GM12872 (cell line): ENCODE results near the gene TAF1C.

ENCODE experiments used
- CTCF ChIP-seq: IDR thresholded peaks from 3 replicates; pipeline ENCODE4 v1.5.1; 2011; ENCODE audit warnings: low read depth, mild to moderate bottlenecking, low read length, moderate library complexity; ENCODE audit not compliant: insufficient read depth

TAF1C gene

DNA sequence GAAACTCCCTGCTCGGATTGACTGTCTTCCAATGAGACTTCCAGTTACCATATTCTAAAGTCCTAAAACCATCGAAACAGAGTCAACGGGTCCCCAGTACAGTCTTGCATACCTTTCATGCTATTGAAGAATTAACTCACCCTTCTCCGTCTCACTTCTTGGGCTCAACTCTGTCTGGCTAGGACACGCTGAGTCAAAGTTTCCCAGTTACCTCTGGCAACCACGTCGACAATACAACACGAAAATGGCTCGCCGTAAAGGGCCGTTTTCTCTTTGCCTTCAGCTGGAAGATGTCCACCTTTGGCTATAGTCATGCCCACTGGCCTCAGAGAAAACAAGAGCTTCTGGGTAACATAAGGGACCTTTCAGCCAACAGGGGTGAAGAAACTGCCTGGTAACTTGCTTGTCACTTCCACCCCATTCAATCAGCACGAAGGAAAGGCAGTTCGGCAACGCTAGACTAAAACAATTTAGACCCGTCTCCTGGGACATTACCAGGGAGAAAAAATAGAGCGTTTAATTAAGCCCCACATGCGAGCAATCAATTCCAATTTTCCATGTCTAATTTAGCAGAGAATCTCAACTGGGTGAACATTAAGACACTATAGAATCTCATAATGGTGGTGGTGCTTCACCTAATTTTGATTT lies 31.4 kb upstream of the TAF1C start:
- no peak for TF ChIP-seq CTCF

DNA sequence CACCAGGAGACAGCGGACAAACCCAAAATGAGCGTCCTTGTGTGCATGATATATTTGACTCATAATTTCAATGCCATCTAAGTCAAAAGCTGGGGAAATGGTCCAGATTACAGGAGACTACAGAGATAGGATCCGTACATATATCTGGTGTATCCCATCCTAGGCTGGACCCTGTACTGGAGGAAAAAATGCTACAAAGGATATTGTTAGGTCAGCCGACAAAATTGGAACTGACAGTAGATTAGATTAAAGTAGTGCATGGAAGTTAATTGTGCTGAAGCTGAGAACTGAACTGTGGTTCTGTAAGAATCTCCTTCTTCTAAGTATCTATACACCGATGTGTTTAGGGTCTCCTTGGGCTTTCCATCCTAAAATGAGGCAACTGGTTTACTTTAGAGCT lies 28.7 kb upstream of the TAF1C start:
- no peak for TF ChIP-seq CTCF

- TF ChIP-seq CTCF: no peak
These were observed 27.7 kb upstream of the TAF1C start for GRCh38 chr16:84214451-84215066.

GRCh38 chr16:84212631-84213030 lies 25.8 kb upstream of the TAF1C start:
- TF ChIP-seq CTCF: no peak

DNA sequence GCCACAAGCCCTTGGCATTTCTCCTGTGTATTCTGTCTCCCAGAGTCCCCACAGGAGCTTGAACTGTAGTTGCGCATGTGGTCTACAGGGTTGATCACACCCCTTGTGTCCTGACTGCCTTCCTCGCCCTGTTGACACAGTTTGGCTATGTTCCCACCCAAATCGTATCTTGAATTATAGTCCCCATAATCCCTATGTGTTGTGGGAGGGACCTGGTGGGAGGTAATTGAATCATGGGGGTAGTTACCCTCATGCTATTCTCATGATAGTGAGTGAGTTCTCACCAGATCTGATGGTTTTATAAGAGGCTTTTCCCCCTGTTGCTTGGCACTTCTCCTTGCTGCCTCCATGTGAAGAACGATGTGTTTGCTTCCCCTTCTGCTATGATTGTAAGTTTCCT lies 25.3 kb upstream of the TAF1C start:
- no peak for TF ChIP-seq CTCF

DNA sequence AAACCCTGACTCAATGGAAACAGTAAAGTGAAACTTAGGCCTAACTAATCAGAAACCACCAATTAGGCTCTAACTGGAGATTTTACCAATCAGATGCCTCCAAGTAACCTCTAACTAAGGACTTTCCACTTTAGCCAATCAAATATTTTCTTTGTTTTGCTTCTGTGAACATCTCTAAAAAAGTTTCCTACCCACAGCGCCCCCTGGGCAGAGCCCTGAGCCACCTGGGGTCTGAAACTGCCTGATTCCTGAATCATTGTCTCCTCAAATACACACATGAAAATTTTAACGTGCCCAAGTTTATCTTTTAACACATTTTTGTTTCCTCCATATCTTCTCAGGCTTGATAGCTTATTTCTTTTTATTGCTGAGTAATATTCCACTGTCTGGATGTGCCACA lies 23.1 kb upstream of the TAF1C start:
- no peak for TF ChIP-seq CTCF

DNA sequence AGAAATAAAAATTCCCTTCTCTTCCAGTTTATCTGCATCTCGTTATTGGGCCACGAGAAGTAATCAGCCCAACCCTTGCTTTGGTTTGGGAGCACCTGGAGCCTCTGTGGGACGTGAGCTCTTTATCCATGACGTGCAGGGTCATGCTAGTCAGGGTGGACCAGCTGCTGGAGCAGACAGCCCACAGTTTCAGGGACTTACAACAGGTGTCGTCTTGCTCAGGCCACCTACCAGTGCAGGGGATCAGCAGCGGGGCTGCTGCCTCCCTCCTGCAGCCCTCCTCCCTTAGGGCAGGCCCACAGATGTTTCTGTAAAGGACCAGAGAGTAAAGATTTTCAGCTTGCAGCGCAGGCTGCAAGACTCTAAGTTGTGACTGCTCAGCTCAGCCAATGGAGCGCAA lies 21.0 kb upstream of the TAF1C start:
- no peak for TF ChIP-seq CTCF
